Retinal pigment epithelial cell (primary cell): ENCODE data around the gene SAMSN1.

Experiments used
- DNase-seq: peaks from one replicate; pipeline ENCODE4 v3.0.0-alpha.2; 2010; ENCODE audit warnings: low read depth
- H3K4me3 ChIP-seq: 2 replicates; pipeline ENCODE4 v1.5.1; 2011; ENCODE audit warnings: mild to moderate bottlenecking, low read length, control low read depth, moderate library complexity
- TF ChIP-seq, protein P1 (sequence below): conservative IDR thresholded peaks from 2 replicates; pipeline ENCODE4 v1.5.1; 2011; ENCODE audit warnings: low read depth, low read length, control low read depth, inconsistent platforms

The SAMSN1 gene

DNA sequence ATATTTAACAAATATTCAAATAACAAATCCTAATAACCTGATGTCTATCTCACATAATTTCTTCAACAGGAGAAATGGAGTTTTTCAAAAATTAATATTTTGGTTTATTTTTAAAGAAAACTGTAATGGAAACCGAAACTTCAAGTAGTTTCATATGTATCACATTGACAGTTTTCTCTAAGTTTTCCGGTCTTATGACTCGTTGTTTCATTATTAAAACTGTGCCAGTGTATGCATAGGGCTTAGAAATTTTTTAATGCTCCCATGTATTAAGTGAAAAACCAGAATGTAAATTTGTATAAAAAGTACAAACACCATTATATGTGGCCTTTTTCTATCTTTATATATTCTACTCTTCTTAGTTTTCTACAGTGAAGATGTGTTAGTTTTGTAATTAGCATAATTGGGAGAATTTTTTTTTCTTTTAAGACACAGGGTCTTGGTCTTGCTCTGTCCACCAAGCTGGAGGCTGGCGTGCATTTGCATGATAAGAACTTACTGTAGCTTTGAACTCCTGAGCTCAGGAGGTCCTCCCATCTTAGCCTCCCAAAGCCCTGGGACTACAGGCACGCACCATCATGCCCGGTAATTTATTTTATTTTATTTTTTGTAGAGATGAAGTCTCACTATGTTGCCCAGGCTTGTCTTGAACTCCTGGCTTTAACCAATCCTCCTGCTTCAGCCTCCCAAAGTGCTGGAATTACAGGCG lies 43.9 kb upstream of the SAMSN1 start:
- no peak overlapping the region for H3K4me3 ChIP-seq
- no peak for DNase-seq
- TF ChIP-seq, protein P1, sequence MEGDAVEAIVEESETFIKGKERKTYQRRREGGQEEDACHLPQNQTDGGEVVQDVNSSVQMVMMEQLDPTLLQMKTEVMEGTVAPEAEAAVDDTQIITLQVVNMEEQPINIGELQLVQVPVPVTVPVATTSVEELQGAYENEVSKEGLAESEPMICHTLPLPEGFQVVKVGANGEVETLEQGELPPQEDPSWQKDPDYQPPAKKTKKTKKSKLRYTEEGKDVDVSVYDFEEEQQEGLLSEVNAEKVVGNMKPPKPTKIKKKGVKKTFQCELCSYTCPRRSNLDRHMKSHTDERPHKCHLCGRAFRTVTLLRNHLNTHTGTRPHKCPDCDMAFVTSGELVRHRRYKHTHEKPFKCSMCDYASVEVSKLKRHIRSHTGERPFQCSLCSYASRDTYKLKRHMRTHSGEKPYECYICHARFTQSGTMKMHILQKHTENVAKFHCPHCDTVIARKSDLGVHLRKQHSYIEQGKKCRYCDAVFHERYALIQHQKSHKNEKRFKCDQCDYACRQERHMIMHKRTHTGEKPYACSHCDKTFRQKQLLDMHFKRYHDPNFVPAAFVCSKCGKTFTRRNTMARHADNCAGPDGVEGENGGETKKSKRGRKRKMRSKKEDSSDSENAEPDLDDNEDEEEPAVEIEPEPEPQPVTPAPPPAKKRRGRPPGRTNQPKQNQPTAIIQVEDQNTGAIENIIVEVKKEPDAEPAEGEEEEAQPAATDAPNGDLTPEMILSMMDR: no peak

DNA sequence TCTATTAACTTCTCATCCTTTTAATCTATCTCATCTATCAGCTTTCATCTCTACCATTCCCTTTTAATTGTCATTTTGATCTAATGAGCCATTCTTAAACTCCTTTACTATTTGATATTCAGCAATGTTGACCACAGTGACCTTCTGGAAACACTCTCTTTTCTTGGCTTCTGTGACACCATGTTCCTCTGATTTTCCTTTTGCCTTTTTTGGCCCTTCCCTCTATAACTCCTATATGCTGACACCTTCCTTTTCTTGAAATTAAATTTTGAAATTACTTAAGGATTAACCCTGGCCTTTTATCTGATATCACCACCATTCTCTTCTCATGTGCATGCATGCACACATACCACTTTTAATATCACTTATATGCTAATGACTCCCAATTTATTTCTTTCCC lies 41.2 kb upstream of the SAMSN1 start:
- TF ChIP-seq, protein P1: no peak
- no peak overlapping the region for H3K4me3 ChIP-seq
- no peak for DNase-seq

DNA sequence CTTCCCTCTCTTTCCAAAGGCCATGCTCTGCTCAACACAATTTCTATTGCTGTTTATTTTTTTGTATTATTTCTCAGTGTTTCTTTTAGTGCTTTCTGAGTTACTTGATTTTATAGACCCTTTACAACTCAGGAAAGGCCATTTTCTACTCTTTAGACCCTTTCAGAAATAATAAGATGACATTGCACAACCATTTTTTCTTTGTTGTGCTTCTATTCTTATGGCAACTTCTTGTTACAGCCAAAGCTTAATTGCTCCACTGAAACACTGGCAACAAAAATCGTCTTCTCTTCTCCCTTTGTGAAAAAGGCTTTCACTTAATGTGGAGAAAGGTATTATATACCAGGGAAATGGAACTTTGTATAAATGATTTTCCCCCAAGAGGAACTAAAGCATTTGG lies 39.0 kb upstream of the SAMSN1 start:
- TF ChIP-seq, protein P1: no peak
- no peak for DNase-seq
- no peak overlapping the region for H3K4me3 ChIP-seq

DNA sequence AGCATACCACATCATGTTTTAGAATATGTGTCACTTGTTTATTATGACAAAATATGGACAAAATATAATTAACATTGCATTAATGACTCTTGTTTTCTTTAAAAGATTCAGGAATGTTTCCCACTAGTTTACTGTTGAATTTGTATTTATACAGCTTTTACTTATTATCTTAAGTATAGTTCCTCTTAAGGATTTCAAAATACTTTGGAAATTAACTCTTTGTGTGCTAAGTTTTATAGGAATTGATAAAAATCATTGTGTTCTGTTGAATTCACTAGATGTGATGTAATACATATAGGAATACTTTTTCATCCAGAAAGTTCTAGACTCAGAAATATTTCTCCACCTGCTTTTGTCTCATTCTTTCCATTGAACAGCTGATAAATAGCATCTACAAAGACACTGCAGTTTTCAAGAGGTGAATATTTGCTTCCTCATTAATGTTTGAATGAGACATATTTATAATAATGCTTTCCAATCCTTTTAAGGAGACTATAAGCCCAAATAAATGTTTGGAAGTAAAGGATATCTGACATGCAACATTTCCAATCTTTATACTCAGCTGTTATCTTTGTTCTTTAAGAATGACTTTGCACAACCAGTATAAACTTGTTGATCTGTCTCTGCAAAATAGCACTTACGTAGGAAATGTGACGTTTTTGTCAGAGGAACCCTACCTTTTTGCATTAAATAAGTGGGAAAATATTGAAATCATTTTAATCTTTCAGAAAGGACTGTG lies 38.4 kb upstream of the SAMSN1 start:
- no peak for DNase-seq
- H3K4me3 ChIP-seq: no peak overlapping the region
- TF ChIP-seq, protein P1: no peak

DNA sequence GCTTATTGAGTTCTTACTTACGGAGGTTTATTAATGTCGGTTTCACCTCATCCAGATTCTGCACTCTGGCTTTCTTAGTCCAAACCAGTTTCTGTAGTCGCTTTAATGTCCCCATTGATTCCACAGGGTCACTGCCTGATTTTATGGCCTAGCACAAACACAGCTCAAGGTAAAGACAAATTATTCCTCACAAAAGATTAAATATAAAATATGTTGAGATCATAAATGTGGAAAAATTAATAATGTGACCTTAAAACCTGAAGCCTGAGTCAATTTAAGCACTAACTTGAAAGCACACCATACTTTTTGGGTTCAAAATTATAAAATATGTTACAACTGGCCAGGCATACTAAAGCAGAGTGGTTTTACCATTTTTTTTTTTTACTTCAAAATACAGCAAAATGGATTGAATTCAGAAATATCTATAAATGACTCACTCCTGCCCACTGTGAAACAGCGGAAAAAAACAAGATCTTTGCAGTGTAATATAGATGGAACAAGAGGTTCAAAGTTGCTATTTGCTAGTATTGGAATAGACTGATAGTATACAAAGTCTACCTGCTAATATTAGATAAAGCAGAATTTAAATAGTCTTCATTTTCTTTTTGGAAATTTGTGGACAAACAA lies 37.6 kb upstream of the SAMSN1 start:
- TF ChIP-seq, protein P1: no peak
- no peak overlapping the region for H3K4me3 ChIP-seq
- DNase-seq: no peak

DNA sequence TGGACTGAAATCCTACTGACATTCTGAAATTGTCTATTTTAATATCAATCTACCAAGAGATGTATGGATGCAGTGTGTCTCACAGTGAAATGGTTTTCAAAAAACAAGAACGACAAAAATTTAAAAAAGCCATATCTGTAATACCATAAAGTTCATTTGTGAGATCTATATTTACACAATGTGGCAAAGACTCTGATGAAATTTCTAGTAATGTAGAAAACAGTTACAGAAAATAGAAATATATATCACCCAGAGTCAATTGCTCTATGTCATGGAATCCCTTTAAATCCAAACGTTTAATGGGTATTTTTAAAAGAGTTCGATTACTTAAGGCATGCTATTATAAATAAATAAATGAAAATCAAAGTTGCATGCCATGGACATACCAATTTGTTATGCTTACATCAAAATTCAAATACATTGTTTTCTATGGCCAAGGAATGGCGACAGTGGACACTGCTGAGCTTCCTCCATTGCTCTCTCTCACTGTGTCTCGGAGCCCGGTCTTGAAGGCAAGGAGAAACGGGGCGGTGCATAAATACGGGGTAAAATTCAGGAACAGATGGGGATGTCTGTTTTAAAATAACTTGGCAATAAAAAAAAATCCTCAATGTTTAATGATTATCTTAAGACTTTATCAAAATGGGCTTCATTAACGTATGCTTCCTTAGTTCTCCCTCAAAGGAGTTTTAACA lies 37.0 kb upstream of the SAMSN1 start:
- no peak overlapping the region for H3K4me3 ChIP-seq
- DNase-seq: no peak
- TF ChIP-seq, protein P1: no peak
